Large intestine (tissue), 3 donors: ENCODE measurements around the gene ACVRL1. TPM values are rescaled to one million over a fixed set of nuclear protein-coding genes. Genes with fewer than 3 reads are reported as not detected.

Source experiments
- DNase-seq, 2 donors: peaks; one replicate each; pipeline versions ENCODE4 v3.0.0 to v3.0.0-alpha.2; 2013
- H3K27ac ChIP-seq: one replicate; pipeline ENCODE4 v1.5.1; 2013; ENCODE audit warnings: low read length
- H3K27me3 ChIP-seq: 2 replicates; pipeline ENCODE4 v1.6.1; 2013; ENCODE audit warnings: low read length; ENCODE audit not compliant: control insufficient read depth, insufficient read depth
- H3K36me3 ChIP-seq: 2 replicates; pipeline ENCODE4 v1.6.1; 2013; ENCODE audit warnings: low read length; ENCODE audit not compliant: control insufficient read depth, insufficient read depth
- H3K4me1 ChIP-seq: one replicate; pipeline ENCODE4 v1.6.1; 2013; ENCODE audit warnings: low read length; ENCODE audit not compliant: control insufficient read depth, insufficient read depth
- H3K4me3 ChIP-seq: one replicate; pipeline ENCODE4 v1.5.1; 2013; ENCODE audit warnings: low read length
- H3K9me3 ChIP-seq: one replicate; pipeline ENCODE4 v1.6.1; 2013; ENCODE audit warnings: mild to moderate bottlenecking, low read depth, low read length, moderate library complexity; ENCODE audit not compliant: control insufficient read depth
- WGBS: methylation state at CpG from one replicate; pipeline ENCODE4 v1.1.5; 2013; ENCODE audit warnings: low lambda C conversion rate; ENCODE audit not compliant: insufficient coverage; 5-methylcytosine and 5-hydroxymethylcytosine counted together
- polyA plus RNA-seq: library from polyadenylated mRNA; unstranded; fragments of 120-200 nt; gene quantifications from one replicate; pipeline ENCODE4 v1.2.1, GENCODE V29; 2013

The ACVRL1 gene
- polyA plus RNA-seq, 1 donor = 17.7 TPM

DNA sequence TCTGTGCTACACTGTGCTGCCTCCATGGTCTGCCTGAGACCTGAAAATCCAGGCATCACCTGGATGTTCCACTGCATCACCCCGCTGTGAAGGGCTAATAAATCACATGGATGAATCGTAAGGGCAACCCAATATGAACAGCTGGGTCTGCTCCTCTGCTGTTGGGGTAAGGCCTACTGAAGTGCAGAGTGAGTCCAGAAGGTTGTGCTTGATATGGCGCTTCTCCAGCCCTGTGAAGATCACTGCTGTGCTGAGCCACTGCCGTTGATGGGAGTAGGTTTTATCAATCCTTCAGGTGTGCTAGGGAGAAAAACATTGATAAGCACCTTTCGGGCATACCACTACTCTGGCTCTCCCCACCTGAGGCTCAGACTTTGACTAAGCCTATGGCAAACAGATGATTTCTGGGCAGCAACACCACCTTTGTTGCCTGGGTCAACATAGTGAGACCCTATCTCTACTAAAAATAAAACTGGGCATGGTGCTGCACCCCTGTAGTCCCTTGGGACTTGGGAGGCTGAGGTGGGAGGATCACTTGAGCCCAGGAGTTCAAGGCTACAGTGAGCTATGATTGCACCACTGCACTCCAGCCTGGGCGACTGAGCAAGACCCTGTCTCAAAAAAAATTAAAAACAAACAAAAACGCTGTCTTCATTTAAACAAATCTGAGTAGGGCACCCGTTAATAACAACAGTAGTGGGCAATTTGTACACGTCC, 1.7 kb downstream of the ACVRL1 start:
- no CpG with 5 or more reads among the region's 9 CpGs for WGBS
- no peaks in the 10 kb centered on the region for H3K9me3 ChIP-seq
- no peak overlapping the region for H3K27ac ChIP-seq
- H3K36me3 ChIP-seq = no peaks in the 10 kb centered on the region
- DNase-seq = no peak
- H3K4me3 ChIP-seq = no peak overlapping the region
- H3K4me1 ChIP-seq = peaks cover 12% of the 10 kb centered on the region
- H3K27me3 ChIP-seq = peaks cover 11% of the 10 kb centered on the region

DNA sequence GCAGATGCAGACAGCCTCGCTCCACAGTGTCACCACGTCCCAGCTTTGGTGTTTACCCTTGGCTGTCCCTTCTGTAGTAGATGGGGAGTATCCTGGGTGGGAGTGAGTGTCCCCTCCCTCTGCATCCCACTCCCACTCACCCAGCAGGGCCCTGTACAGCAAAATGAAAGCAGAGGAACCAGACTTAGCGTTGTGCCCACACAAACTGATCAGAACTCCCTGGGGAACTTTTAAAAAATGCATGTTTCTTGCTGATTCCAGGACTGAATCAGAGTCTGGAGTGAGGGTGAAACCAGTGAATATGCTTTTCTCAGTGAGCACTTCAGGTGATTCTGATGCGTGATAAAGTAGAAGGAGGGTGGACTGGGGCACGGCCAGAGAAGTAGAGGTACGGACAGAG, 2.9 kb downstream of the ACVRL1 start:
- DNase-seq = no peak
- Histone ChIP-seq H3K27me3 (peaks cover 11% of the 10 kb centered on the region), H3K36me3 (no peaks in the 10 kb centered on the region), H3K4me3 (no peak overlapping the region), H3K4me1 (peaks cover 12% of the 10 kb centered on the region), H3K27ac (no peak overlapping the region), H3K9me3 (peaks cover under 1% of the 10 kb centered on the region)
- WGBS = 80% methylated on average over 1 of the region's 6 CpGs

DNA sequence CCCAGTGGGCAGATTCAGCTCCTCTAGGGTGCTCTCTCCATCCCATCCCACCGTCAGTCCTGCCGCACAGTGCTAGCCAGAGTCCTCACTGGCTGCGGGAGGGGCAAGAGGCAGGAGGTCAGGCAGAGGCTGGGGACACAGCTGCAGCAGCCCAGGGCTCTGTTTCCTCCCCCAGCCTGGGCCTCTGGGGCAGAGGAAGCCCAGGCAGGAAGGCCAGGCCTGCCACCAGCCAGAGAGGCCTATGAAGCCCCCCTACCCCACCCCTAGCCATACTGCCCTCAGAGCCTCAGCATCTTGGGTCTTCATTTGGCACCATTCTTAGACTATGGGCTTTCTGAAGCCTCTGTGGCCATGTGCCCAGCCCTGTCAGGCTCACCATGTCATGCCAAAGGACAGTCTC, 3.4 kb downstream of the ACVRL1 start:
- H3K4me3 ChIP-seq = no peak overlapping the region
- H3K4me1 ChIP-seq = peaks cover 9% of the 10 kb centered on the region
- H3K27me3 ChIP-seq = peaks cover 11% of the 10 kb centered on the region
- WGBS = no CpG with 5 or more reads among the region's 3 CpGs
- DNase-seq = no peak
- H3K36me3 ChIP-seq = no peaks in the 10 kb centered on the region
- H3K9me3 ChIP-seq = peaks cover 3% of the 10 kb centered on the region
- H3K27ac ChIP-seq = no peak overlapping the region

DNA sequence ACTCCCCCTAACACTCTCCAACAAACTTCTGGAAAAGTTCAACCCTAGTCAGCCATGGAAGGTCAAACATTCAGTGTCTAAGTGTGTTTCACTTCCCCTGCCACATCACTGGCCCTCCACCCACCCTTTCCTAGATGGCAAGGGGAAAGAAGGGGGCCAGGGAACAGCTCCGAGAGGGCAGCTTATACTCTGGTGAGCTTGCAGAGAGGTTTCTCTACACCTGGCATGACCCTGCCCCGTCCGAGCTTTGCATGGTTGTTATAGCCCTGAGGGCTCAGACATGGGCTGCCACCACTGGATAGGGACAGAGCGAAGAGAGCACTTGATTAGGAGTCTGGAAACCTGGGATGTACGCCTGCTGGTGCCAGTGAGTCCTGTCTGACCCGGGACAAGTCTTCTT, 4.0 kb downstream of the ACVRL1 start:
- peak overlapping the region; percentile 43 for H3K27ac ChIP-seq
- no peak overlapping the region for H3K4me3 ChIP-seq
- H3K27me3 ChIP-seq = peaks cover 11% of the 10 kb centered on the region

DNA sequence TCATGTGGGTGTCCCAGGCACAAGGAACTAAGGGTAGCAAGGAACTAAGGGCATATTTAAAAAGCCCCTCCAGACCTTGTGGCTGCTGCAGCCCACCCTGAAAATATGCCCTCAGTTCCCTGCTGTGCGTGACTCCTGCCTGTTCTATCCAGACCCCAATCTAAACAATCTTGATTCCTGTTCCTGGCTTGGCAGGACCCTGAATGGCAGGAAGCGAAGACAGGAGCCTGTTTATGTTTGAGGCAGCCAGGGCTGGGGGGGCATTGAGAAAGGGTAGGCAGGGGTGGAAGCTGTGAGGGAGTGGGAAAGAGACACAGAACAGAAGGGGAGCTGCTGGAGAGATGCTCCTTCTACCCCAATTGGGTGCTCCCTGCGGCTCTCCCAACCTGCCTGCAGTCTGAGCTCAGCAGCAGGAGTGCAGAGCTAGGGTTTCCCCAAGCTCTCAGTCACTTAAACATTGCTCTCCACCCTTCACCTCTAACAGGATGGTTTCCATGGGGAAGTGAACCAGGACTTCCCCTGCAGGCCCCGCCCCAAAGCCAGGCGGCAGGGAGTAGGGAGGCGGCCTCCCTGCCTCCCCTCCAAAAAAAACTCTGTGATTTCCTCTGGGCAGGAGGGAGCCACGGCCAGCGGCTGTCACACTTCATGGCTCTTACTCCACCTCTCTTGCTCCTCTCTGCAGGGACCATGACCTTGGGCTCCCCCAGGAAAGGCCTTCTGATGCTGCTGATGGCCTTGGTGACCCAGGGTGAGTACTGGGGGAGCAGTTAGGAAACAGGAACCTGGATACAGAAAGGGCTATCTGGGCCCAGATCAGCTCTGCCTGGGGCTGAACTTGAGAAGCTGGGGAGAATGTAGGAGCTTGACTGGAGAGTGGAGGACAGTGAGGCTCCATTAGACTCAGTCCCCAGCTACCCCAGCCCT, 4.7 kb downstream of the ACVRL1 start:
- WGBS = no CpG with 5 or more reads among the region's 8 CpGs
- Histone ChIP-seq H3K27ac (peak overlapping the region; percentile 43), H3K4me3 (no peak overlapping the region), H3K27me3 (peaks cover 11% of the 10 kb centered on the region), H3K36me3 (no peaks in the 10 kb centered on the region), H3K9me3 (peaks cover 3% of the 10 kb centered on the region), H3K4me1 (no peaks in the 10 kb centered on the region)
- peak in 1 of 2 donors; percentile 36 for DNase-seq

More for the DNA sequence above, 4.0 kb downstream of the ACVRL1 start:
- peaks cover 2% of the 10 kb centered on the region for H3K4me1 ChIP-seq
- no peaks in the 10 kb centered on the region for H3K36me3 ChIP-seq
- no peak for DNase-seq
- peaks cover 3% of the 10 kb centered on the region for H3K9me3 ChIP-seq
- WGBS = no CpG with 5 or more reads among the region's 6 CpGs

DNA sequence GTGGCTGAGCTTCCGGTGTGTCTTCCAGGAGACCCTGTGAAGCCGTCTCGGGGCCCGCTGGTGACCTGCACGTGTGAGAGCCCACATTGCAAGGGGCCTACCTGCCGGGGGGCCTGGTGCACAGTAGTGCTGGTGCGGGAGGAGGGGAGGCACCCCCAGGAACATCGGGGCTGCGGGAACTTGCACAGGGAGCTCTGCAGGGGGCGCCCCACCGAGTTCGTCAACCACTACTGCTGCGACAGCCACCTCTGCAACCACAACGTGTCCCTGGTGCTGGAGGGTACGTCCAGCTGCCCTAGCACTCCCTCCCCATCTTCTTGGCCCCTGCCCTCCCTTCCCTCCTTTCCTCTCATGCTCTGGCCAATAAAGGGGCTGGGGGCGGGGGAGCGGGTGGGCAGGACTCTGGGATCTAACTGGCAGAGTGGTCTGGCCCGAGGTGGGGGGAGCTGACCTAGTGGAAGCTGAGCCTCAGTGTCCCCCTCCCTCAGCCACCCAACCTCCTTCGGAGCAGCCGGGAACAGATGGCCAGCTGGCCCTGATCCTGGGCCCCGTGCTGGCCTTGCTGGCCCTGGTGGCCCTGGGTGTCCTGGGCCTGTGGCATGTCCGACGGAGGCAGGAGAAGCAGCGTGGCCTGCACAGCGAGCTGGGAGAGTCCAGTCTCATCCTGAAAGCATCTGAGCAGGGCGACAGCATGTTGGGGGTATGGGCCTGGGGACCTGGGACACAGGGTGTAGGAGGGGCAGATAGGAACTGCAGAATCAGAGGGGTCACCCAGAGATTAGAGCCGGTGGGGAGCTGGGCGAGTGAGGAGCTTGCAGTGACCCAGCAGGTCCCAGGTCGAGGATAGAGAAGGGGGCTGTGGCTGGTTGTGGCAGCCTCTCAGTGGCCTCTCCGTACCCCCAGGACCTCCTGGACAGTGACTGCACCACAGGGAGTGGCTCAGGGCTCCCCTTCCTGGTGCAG, 6.0 kb downstream of the ACVRL1 start:
- Histone ChIP-seq H3K27ac (no peak overlapping the region), H3K36me3 (no peaks in the 10 kb centered on the region), H3K27me3 (peaks cover 4% of the 10 kb centered on the region), H3K4me1 (peaks cover 7% of the 10 kb centered on the region), H3K4me3 (no peak overlapping the region), H3K9me3 (peaks cover 3% of the 10 kb centered on the region)
- DNase-seq = no peak
- WGBS = no CpG with 5 or more reads among the region's 30 CpGs

DNA sequence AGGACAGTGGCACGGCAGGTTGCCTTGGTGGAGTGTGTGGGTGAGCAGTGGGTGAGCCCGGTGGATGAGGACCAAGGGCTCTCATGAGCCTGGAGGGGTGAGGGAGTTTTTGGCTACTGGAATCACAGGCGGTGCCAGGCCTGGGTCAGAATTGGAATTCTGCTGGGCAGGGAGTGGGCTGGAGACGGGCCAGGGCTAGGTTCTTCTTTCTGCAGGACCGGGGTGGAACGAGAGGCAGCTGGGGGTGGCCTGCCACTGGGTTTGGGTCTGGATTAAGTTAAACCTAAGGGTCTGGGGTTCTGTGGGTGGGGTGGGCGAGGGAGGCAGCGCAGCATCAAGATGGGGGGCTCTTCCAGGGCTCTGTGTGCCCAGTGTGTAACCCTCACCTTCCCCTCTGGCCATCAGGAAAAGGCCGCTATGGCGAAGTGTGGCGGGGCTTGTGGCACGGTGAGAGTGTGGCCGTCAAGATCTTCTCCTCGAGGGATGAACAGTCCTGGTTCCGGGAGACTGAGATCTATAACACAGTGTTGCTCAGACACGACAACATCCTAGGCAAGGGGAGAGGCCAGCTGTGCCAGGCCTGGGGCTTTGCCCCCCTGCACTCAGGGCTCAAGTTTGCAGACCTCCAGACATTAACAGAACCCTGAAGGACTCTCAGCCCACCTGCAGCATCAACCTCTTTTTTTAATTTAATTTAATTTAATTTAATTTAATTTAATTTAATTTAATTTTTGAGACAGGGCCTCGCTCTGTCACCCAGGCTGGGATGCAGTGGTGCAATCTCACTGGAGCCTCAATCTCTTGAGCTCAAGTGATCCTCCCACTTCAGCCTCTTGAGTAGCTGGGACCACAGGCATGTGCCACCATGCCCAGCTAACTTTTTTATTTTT, 7.0 kb downstream of the ACVRL1 start:
- DNase-seq = no peak
- no peak overlapping the region for H3K27ac ChIP-seq
- H3K27me3 ChIP-seq = no peaks in the 10 kb centered on the region
- no CpG with 5 or more reads among the region's 17 CpGs for WGBS
- peaks cover 3% of the 10 kb centered on the region for H3K9me3 ChIP-seq
- H3K4me1 ChIP-seq = peaks cover 7% of the 10 kb centered on the region
- H3K4me3 ChIP-seq = no peak overlapping the region
- no peaks in the 10 kb centered on the region for H3K36me3 ChIP-seq

DNA sequence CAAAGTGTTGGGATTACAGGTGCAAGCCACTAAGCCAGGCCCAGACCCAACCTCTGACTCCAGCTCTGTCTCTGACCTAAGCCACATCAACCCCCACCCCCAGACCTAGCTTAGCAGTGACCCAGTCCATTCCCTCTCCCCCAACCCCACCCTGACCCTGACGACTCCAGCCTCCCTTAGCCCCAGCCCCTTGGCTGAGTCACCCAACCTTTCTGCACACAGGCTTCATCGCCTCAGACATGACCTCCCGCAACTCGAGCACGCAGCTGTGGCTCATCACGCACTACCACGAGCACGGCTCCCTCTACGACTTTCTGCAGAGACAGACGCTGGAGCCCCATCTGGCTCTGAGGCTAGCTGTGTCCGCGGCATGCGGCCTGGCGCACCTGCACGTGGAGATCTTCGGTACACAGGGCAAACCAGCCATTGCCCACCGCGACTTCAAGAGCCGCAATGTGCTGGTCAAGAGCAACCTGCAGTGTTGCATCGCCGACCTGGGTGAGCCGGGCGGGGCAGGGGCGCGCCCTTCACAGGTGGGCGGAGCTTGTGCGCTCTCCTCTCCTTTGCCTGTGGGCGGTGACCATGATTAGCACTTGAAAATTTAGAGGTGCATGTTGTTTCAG, 7.8 kb downstream of the ACVRL1 start:
- Histone ChIP-seq H3K4me1 (peaks cover 7% of the 10 kb centered on the region), H3K36me3 (no peaks in the 10 kb centered on the region), H3K9me3 (peaks cover 3% of the 10 kb centered on the region), H3K27ac (no peak overlapping the region), H3K27me3 (no peaks in the 10 kb centered on the region), H3K4me3 (no peak overlapping the region)
- DNase-seq = no peak
- WGBS = no CpG with 5 or more reads among the region's 28 CpGs

DNA sequence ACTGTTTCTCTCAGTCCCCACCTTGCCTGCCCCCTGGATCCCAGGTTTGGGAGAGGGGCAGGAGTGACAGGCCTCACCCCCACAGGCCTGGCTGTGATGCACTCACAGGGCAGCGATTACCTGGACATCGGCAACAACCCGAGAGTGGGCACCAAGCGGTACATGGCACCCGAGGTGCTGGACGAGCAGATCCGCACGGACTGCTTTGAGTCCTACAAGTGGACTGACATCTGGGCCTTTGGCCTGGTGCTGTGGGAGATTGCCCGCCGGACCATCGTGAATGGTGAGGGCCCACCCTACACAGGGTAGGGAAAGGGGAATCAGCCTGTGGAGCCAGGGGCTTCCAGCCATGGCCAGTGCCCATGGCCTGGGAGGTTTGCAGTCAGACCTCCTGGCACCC, 8.6 kb downstream of the ACVRL1 start:
- WGBS = no CpG with 5 or more reads among the region's 11 CpGs
- no peak overlapping the region for H3K4me3 ChIP-seq
- no peaks in the 10 kb centered on the region for H3K27me3 ChIP-seq
- H3K27ac ChIP-seq = no peak overlapping the region
- no peaks in the 10 kb centered on the region for H3K36me3 ChIP-seq
- peaks cover 3% of the 10 kb centered on the region for H3K9me3 ChIP-seq
- no peak for DNase-seq
- H3K4me1 ChIP-seq = peaks cover 7% of the 10 kb centered on the region
